ENCODE results near the gene CACFD1. TPM values are rescaled to one million over a fixed set of nuclear protein-coding genes. Genes with fewer than 3 reads are reported as not detected.

CACFD1 gene
- total and polyA plus RNA-seq, 2 experiments from 2014 or later: 5.8 to 18.2 TPM

- no peaks in the 10 kb centered on the region for H4K20me1 ChIP-seq (replicated peaks; ENCODE audit: insufficient read depth)
- H3K9me2 ChIP-seq (ENCODE audit: insufficient read depth): no peaks in the 10 kb centered on the region
- peaks cover 15% of the 10 kb centered on the region; the same call in 1 of the 2 replicates for H3K4me1 ChIP-seq (ENCODE audit: insufficient read depth)
- no peak overlapping the region for H3K4me3 Mint-ChIP-seq
- H3K4me3 ChIP-seq: no peak overlapping the region
- H3K27ac Mint-ChIP-seq: no peak overlapping the region
- H3K36me3 ChIP-seq (ENCODE audit: insufficient read depth): no peaks in the 10 kb centered on the region
- peaks cover 11% of the 10 kb centered on the region; the same call in 2 of the 3 replicates for H3K4me1 Mint-ChIP-seq
- H3K4me2 ChIP-seq: no peak overlapping the region
- H3F3A ChIP-seq (replicated peaks; ENCODE audit: low read depth): no peaks in the 10 kb centered on the region
- peak; percentile 41 for DNase-seq (ENCODE audit: low spot score)
- no peak overlapping the region for H3K27ac ChIP-seq (ENCODE audit: low read depth)
- H3K9me3 Mint-ChIP-seq: no peaks in the 10 kb centered on the region
- TF ChIP-seq POLR2AphosphoS5 (IDR thresholded peaks at IDR 0.05; ENCODE audit: low read depth) (no peak), STAT1 (IDR thresholded peaks at IDR 0.05; ENCODE audit: unreplicated experiment) (no peak), EZH2phosphoT487 (IDR thresholded peaks at IDR 0.05; ENCODE audit: unreplicated experiment) (no peak), ZNF462 (CRISPR knock-in tag; IDR thresholded peaks at IDR 0.05) (no peak), ZNF331 (CRISPR knock-in tag; IDR thresholded peaks at IDR 0.05; ENCODE audit: low read depth) (no peak), NANOG (IDR thresholded peaks at IDR 0.05; ENCODE audit: borderline replicate concordance) (no peak), CTCF (conservative IDR thresholded peaks at IDR 0.05; ENCODE audit: low read depth in 2 of 2) (peak; percentile 33 to 47), REST (IDR thresholded peaks at IDR 0.05; ENCODE audit: unreplicated experiment) (no peak)
- TF ChIP-seq, protein P1, sequence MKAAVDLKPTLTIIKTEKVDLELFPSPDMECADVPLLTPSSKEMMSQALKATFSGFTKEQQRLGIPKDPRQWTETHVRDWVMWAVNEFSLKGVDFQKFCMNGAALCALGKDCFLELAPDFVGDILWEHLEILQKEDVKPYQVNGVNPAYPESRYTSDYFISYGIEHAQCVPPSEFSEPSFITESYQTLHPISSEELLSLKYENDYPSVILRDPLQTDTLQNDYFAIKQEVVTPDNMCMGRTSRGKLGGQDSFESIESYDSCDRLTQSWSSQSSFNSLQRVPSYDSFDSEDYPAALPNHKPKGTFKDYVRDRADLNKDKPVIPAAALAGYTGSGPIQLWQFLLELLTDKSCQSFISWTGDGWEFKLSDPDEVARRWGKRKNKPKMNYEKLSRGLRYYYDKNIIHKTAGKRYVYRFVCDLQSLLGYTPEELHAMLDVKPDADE (IDR thresholded peaks at IDR 0.05): no peak
- ATAC-seq: no peak
- no peaks in the 10 kb centered on the region for H3K36me3 Mint-ChIP-seq (ENCODE audit: low read depth)
- H3K79me2 ChIP-seq (replicated peaks; ENCODE audit: insufficient read depth): peaks cover 4% of the 10 kb centered on the region; the same call in 1 of the 2 replicates
- H3K27me3 Mint-ChIP-seq (ENCODE audit: insufficient read depth, low read depth, poor library complexity): peaks cover 9% of the 10 kb centered on the region
- H3K27me3 ChIP-seq (ENCODE audit: insufficient read depth): no peaks in the 10 kb centered on the region
- no peak overlapping the region for H2AFZ ChIP-seq
These were observed 3.4 kb upstream of the CACFD1 start for GRCh38 chr9:133456409-133456808.

All from GM23338 (cell line).